Tibial nerve (tissue), 4 donors: ENCODE measurements around the gene EVPL.

Source experiments
- CTCF ChIP-seq, 5 experiments: fragments of 200-600 bp in 3 of 5; fragments of 450-650 bp in 2 of 5; sonication (generic) in 3 of 5; IDR thresholded peaks; one replicate each; pipeline ENCODE4 v1.5.1; 2016 to 2019; ENCODE audit warnings: antibody characterized with exemption in 5 of 5, mild to moderate bottlenecking in 3 of 5, moderate library complexity in 2 of 5
- EP300 ChIP-seq, 2 donors: sonication (generic); formaldehyde crosslinking; IDR thresholded peaks; one replicate each; pipeline ENCODE4 v1.6.1; 2017; ENCODE audit warnings: antibody characterized with exemption in 2 of 2, mild to moderate bottlenecking in 1 of 2
- POLR2A ChIP-seq, 2 donors: fragments of 450-650 bp; IDR thresholded peaks; one replicate each; pipeline ENCODE4 v1.6.1; 2017; ENCODE audit warnings: antibody characterized with exemption in 2 of 2, mild to moderate bottlenecking in 2 of 2, moderate library complexity in 2 of 2

- TF ChIP-seq CTCF (IDR thresholded peaks at IDR 0.05) (no peak), POLR2A (IDR thresholded peaks at IDR 0.05) (no peak), EP300 (IDR thresholded peaks at IDR 0.05) (no peak)
Measured at GRCh38 chr17:76039121-76039520, 12.0 kb upstream of the EVPL start.
